ENCODE data around the gene PLEKHD1.

- TF ChIP-seq, protein P1, sequence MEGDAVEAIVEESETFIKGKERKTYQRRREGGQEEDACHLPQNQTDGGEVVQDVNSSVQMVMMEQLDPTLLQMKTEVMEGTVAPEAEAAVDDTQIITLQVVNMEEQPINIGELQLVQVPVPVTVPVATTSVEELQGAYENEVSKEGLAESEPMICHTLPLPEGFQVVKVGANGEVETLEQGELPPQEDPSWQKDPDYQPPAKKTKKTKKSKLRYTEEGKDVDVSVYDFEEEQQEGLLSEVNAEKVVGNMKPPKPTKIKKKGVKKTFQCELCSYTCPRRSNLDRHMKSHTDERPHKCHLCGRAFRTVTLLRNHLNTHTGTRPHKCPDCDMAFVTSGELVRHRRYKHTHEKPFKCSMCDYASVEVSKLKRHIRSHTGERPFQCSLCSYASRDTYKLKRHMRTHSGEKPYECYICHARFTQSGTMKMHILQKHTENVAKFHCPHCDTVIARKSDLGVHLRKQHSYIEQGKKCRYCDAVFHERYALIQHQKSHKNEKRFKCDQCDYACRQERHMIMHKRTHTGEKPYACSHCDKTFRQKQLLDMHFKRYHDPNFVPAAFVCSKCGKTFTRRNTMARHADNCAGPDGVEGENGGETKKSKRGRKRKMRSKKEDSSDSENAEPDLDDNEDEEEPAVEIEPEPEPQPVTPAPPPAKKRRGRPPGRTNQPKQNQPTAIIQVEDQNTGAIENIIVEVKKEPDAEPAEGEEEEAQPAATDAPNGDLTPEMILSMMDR (conservative IDR thresholded peaks at IDR 0.05; ENCODE audit: low read depth, low read length), result no peak
- no peak for TF ChIP-seq EZH2 (IDR thresholded peaks at IDR 0.05; ENCODE audit: borderline replicate concordance, low read depth, low read length, poor library complexity, severe bottlenecking)
Measured at GRCh38 chr14:69484444-69485314, at the start of gene PLEKHD1.
